ENCODE measurements around the gene PLEKHG5.

The PLEKHG5 gene, protein sequence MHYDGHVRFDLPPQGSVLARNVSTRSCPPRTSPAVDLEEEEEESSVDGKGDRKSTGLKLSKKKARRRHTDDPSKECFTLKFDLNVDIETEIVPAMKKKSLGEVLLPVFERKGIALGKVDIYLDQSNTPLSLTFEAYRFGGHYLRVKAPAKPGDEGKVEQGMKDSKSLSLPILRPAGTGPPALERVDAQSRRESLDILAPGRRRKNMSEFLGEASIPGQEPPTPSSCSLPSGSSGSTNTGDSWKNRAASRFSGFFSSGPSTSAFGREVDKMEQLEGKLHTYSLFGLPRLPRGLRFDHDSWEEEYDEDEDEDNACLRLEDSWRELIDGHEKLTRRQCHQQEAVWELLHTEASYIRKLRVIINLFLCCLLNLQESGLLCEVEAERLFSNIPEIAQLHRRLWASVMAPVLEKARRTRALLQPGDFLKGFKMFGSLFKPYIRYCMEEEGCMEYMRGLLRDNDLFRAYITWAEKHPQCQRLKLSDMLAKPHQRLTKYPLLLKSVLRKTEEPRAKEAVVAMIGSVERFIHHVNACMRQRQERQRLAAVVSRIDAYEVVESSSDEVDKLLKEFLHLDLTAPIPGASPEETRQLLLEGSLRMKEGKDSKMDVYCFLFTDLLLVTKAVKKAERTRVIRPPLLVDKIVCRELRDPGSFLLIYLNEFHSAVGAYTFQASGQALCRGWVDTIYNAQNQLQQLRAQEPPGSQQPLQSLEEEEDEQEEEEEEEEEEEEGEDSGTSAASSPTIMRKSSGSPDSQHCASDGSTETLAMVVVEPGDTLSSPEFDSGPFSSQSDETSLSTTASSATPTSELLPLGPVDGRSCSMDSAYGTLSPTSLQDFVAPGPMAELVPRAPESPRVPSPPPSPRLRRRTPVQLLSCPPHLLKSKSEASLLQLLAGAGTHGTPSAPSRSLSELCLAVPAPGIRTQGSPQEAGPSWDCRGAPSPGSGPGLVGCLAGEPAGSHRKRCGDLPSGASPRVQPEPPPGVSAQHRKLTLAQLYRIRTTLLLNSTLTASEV

DNA sequence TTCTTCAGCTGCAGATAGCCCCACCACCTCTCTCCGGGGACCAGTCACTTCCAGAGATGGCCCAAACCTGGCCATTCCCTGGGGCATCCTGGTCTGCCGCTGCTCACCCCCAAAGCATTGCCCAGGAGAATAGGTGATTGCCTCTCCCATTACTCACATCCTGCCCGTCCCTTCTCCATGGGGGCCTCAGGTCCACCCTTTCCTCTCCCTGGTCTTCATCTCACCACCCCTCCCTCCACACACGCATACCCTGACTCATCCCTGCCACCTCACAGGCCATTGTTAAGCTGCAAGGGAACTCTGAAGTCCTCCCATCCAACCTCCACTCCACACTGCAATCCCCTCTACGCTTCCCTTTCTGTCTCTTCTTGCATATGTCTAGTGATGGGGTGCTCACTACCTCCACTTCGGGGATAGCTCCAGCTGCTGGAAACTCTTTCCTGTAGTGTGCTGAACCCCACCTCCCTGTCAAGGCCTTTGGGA lies at the start of gene PLEKHG5:
PLEKHG5 (minus strand) TSS at position 188 of the 483 bp plus-strand sequence. CDS start 14,096 bp downstream, outside the sequence.
- no peak for DNase-seq

DNA sequence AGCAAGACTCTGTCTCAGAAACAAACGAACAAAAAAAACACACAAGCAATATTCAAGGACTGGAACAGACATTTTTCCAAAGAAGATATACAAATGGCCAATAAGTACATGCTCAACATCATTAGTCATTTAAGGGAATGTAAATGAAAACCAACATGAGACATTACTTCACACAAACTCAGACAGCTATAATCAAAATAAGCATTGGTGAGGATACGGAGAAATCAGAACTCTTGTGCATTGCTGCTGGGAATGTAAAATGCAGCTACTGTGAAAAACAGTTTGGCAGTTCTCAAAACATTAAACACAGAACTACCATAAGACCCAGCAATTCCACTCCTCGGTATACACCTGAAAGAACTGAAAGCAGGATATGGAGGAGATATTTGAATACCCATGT lies 47.5 kb upstream of the PLEKHG5 start:
- no peak for DNase-seq

DNA sequence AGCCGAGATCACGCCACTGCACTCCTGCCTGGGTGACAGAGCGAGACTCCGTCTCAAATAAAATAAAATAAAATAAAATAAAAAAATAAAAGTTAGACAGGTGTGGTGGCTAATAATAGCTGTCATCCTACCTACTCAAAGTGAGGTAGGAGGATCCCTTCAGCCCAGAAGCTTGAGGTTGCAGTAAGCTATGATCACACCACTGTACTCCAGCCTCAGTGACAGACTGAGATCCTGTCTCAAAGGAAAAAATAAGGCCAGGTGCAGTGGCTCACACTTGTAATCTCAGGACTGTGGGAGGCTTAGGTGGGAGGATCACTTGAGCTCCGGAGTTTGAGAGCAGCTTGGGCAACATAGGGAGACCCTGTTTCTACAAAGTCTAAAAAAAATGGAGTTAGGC lies 44.8 kb upstream of the PLEKHG5 start:
- DNase-seq = no peak

DNA sequence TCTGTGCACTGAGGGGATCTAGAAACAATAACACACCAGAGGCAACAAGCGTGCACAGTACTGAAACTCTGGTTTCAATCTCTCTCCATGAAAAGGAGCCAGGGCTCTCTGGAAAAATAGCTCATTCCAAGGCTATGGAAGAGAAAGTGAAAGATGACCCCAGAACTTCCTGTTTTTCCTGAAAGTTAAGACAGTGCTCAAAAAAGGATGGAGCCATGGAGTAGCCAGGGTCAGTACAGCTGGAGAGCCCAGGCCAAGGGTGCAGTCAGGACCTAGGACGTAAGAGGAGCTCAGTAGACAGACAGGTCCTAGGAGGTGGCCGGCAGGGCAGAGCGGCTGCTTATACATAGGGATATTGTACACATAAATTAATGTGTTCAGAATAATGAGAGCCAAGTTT lies 43.7 kb upstream of the PLEKHG5 start:
- no peak for DNase-seq

DNA sequence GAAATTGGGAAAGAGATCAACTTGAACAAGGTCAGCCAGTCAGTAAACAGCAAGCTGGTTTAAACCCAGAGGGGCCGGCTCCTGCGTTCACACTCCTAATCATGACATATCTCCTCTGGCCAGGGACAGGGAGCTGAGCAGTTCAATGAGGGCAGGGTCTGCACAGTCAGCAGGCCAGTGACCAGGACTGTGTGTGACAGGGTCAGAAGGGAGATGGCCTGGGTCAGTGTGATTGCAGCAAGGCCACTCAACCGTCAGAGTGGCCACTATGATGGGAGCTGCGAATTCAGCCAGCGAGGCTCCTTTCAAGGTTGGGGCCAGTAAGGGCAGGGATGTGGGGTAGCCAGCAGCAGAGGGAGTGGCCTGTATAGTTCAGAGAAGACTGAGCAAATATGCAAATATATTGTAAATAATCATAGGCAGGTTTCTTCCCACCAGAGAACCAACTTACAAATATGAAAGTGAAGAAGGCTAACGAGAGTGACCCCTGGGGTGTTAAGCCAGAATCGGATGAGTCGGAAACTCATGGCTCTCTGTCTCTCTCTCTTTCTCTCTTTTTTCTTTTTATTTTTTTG lies 42.9 kb upstream of the PLEKHG5 start:
- DNase-seq = no peak

DNA sequence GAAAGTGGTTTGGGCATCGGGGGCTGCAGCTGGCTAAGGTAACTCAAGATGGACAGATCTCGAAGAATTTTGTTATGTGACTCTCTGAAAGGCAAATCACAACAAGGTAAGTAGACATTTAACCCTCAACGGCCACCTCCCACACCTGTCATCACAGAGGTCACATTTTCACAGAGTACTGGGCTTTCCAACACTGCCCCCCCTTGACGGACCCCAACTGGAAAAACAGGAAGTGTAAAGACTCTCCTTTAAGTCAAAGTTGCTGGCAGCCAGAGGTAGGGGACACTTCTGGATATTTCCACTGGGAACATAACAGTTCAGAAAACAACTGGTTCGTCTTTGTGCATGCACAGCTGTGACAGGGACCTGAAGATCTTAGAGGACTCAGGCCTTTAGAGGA lies 40.5 kb upstream of the PLEKHG5 start:
- no peak for DNase-seq

DNA sequence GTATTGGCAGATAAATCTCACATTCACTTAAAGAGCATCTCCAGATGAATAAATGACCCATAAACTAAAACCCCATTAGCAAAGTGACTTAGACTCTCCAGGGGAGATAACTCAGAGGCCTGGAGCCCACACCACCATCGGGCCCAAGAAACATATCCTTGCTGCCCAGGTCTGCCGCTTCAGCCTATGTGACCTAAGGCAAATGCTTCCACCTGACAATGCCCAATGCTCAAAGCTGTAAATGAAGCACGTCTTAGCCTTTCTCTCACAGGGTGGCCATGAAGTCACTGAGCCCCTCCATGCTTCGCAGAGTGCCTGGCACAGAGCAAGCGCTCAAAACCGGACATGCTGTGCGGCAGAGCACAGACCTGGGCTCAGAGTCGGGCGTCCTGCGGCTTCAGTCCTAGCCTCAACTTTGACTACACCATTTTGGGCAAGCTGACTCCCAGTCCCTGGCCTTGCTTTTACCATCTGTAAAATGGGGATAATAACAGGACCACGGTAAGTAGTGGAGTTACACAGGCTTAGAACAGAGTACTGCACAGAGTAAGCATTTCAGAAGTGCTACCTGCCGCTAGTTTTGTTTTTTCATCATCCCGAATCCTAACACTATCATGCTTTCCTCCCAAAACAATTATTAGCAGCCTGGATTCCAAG lies 39.2 kb upstream of the PLEKHG5 start:
- no peak for DNase-seq

DNA sequence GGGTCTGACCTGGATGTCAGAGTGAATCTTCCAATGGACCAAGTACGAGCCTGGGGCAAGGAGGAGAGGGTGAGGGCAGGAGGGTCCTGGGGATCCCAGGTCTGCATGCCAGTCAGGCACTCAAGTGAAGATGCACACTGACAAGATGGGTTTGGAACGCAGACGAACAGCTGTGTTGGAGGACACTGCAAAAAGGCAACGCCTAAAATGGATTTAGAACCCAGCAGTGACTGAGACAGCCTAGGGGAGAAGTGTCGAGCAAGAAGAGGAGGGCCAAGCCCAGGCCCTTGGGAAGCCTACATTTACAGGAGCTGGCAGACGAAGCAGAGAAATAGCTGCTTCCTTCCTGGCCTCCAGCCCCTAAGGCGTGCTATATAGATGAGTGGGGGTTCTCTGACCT lies 37.0 kb upstream of the PLEKHG5 start:
- no peak for DNase-seq

DNA sequence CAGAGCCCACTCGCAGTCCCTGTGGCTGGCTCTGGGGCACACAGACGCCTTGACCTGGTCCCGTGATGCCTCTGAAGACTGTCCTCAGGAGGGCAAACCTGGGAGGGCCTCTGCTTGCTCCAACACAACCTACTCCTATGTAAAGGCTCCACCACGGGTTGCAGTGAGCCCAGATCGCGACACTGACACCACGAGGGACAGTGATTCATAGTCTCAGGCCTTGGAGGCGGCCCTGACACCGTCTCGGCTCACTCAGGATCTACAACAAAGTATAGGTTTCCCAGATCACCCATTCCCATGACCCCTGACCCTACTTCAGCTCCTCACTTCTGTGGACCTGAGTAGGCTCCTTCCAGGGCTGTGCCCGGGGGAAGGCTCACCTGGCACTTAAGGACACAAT lies 34.8 kb upstream of the PLEKHG5 start:
- DNase-seq = no peak

DNA sequence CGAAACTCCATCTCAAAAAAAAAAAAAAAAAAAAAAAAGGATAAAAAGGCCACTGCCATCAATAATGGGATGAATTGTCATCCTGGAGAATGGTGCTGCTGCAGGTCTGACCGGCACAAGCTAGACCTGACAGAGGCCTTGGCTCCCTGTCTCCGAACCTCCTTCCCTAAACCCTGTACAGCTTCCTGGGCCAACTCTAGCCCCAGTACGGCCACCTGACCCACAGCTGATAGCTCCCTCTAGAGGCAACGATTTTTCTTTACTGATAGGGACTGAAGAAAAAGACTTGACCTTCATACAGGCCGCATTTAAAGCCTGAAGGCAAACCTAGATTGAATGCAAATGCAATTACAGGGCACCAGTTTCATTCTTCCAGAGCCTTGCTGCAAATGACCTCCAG lies 32.1 kb upstream of the PLEKHG5 start:
- DNase-seq = no peak

DNA sequence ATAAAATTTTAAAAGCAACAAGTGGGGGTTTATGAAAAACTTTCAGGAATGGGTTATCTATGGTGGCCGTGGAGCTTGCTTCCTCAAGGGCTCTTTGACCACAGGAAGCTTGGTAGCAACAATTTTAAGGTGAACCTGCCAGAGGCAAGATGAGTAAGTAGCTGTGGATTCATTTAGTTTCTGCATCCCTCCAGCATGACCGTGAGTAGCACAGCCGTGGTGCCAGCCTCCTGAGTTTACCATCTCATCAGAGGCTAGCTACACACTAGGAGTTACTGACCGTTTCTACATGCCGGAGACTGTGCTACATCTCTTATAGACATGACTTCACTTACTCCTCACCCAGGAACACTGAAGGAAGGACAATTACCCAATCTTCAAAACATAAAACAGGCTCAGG lies 30.1 kb upstream of the PLEKHG5 start:
- DNase-seq = no peak

DNA sequence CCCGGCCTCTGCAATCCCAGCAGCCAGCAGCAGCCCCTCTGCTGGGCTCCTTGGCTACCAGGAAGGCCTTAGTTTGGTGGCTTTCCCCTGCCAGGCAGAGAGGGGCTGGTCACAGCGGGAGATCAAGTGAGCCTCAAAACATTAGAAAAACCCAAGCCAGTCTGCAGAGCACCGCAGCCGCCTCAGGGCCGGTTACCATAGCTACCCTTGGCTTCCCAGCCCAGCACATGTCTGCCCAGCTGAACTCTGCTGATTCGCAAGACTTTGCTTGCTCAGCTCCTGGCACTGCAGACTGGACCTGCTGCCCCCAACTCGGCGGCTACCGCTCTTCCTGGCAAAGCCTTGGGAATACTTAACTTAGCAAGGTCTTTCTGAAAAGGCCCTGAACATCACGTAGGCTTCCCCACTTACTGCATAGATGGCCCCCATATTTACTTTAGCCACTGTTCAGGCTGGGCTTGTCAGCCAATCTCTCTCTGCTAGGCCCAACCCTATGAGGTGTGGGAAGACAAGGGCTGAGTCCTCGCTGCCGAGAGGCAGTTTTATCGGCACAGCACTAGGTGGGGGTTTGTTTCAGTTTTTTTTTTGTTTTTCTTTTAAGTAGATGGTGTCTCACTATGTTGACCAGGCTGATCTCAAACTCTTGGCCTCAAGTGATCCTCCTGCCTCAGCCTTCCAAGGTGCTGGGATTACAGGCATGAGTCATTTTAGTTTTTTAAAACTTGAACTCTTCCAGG lies 28.6 kb upstream of the PLEKHG5 start:
- peak; percentile 66 to 74 for DNase-seq

DNA sequence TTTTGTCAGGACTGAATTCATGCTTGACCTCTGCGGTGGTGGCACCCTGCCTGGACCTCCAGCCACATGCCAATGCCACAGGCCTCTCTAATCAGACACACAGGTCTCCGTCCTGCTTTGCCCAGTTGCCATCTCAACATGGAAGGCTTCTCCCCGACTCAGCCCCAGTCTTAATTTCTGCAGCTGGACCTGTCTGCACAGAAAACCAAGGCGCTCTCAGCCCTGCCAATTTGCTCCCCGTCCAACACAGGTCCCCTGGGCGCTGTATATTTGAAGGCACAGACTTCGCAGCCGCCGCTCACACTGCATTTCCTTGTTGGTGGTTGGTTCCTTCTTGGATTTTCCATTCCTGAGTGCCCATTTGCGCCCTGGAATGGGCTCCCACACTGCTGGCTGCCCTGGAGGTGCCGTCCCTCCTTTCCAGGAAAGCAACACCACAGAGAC lies 28.0 kb upstream of the PLEKHG5 start:
- DNase-seq = no peak

DNA sequence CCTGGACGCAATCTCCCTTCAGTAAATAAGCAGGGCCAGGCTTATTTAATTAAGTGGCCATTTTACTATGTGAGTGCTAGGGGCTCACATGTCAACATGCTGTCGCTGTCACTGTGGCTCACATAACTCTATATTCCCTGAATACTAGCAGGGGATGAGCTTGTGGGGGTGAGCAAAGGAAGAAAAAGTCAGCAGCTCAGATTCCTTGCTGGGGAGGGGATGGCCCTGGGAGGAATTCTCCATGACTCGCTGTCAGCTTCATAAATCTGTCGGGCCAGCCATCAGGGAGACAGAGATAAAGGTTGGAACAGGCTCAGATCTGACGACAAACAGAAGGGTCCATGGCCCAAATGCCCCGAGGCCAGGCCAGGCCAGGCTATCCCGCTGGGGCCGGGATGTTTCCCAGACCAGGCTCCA lies 26.0 kb upstream of the PLEKHG5 start:
- no peak for DNase-seq

DNA sequence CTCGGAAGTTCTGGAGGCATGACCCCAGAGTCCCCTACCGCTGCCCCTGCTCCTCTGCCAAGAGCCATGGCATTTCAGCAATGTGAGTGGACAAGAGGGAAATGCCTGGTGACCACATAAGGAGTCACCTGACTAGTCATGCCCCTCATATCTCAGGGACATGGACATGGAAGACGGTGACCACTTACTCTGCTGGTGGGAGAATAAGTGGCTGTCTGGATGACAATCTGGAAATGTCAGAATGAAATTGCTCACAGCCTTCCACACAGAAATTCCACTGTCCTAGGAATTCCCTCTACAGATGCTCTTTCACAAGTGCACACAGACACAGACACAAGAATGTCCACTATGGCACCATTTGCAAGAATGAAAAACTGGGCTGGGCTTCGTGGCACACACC lies 24.3 kb upstream of the PLEKHG5 start:
- no peak for DNase-seq

DNA sequence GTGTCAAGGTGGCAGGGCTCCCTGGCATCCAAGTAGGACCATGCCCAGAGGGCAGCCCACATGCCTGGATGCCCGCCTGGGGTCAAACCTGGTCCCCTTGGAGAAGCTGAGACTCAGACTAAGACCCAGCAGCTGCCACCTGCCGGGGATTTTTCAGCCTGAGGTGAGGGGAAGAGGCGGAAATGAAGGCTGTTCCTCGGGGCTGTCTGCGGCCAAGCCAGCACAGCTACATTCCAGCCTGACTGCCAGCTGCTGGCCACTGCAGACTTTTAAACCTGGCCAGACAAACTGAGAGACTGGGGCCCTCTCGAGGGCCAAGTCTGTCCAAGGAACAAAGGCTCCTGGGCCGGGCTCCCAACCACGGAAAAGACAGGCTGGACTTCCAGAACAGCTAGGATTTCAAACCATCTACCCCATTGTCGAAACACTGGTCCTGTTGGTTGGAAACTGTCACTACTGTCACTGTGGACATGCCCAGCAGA lies 21.9 kb upstream of the PLEKHG5 start:
- no peak for DNase-seq

DNA sequence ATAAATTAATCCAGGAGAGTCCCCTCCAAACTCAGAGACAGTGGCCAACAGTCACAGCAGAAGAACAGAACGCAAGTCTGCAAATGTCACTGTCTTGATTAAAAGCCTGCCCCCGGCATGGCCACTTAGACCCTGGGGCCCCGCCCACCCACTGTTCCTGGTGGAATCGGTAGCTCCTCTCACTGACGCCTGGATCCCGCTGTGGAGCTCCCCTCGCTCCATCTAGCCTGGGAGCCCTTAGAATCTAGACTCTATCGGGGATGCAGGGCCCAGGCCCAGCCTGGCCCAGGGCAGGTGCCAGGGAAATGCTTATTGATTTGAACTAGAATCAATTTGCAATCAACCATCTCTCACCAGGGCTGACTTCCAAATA lies 21.4 kb upstream of the PLEKHG5 start:
- no peak for DNase-seq

DNA sequence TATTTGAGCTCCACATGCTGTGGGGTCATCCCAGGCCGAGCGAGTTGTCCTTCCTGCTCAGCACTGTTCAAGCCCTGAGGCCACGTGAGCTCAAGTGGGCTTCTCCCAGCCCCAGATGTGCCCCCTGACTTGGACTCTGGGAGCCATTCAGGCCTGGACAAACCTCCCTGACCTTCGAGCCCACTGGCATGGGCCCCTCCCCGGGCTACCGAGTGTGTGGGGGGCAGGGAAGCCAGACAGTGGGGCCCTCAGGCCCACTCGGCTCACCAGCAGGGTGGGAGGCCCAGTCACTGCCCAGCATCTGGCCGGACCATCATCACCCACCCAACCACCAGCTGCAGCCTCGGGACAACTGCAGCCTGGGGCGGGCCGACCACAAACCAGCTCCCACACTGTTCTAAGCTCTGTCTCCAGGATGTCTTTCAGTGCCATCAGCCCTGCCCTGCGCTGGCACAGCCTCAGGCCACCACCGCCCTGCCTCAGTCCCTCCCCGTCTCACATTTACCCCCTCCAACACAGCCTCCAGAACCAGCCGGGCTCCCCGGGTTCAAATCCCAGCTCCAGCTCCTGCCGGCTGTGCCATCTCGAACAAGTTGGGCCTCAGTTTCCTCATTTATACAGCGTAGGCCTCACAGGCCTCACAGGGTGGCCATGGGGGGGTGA lies 20.9 kb upstream of the PLEKHG5 start:
- no peak for DNase-seq

DNA sequence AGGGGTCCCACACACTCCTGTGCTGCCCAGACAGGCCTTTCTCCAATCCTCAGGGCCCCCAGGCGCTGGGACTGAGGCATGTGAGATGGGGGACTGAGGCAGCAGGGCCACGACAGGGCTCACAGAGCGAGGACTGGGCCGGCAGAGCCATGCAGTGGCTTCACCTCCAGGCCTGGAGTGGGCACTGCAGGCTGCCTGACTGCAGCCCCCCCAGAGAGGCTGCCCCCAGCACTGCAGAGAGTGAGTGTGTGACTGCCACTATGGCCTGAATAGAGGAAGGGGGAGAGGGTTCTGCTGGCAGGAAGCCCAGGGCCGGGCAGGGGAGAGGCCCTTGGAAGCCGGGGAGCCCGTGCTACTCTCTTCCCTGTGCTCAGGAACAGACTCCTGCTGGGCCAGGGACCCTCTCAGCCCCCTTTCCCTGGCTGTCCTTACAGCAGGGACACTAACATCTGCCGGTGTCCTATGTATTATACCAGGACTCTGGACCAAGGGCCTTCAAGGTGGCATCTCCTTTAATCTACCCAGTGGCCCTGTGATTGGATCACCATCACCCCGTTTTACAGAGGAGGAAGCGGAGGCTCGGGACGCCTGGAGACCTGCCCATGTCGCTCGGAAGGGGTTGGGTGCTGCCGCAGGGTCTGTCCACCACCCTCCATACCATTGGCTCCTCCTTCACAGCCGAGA lies 20.2 kb upstream of the PLEKHG5 start:
- DNase-seq = no peak

DNA sequence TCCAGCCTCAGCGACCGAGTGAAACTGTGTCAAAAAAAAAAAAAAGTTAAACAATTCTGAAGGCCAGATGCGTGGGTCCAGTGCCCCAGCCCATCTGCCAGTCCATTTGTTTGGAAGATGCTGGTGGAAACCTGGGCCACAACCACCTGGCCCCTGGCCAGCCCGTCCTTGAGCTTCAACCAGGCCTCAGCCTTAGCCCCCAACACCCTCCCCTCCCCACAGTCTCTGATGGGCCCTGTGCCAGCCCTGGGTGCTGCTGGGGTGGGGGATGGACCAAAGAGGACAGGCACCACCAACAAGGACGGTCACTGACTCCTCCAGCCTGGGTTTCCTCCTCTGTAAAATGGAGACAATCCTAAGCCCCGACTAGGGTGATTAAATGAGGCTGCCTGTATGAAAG lies 19.6 kb upstream of the PLEKHG5 start:
- DNase-seq = no peak

DNA sequence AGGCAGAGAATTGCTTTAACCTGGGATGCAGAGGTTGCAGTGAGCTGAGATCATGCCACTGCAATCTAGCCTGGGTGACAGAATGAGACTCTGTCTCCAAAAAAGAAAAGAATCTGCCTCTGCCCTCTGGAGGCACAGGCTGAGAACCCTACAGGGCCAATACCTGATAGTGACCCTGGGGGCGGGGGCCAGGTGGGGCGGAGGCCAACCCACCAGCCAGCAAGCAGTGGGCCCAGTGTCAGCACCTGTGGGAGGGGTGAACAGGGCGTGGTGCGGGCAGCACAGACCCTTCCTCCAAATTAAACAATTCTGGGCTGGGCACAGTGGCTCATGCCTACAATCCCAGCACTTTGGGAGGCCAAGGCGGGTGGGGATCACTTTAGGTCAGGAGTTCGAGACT lies 19.0 kb upstream of the PLEKHG5 start:
- no peak for DNase-seq

All from hippocampal formation (tissue), 2 donors.